Lower leg skin (tissue), 4 donors: Measurements from ENCODE around the gene PLB1. TPM values are rescaled to one million over a fixed set of nuclear protein-coding genes. Genes with fewer than 3 reads are reported as not detected.

ENCODE experiments used
- DNase-seq, 2 donors: peaks; one replicate each; pipeline ENCODE4 v3.0.0-alpha.2; 2019; ENCODE audit warnings: low spot score in 2 of 2
- H3K4me3 ChIP-seq: fragments of 200-600 bp; sonication (generic); 2 replicates; pipeline ENCODE4 v1.5.1; 2017; ENCODE audit warnings: mild to moderate bottlenecking, low read depth; ENCODE audit not compliant: poor library complexity, severe bottlenecking
- POLR2A ChIP-seq, 2 donors: fragments of 450-650 bp; IDR thresholded peaks; one replicate each; pipeline ENCODE4 v1.6.1; 2016 to 2017; ENCODE audit warnings: antibody characterized with exemption in 2 of 2, mild to moderate bottlenecking in 1 of 2, moderate library complexity in 1 of 2
- WGBS, 2 donors: methylation state at CpG; one replicate each; pipeline ENCODE4 v1.1.5; 2018; 5-methylcytosine and 5-hydroxymethylcytosine counted together
- intact Hi-C: fragments of 100-400 bp; cut with DNase I; formaldehyde crosslinking; loops from one replicate; pipeline ENCODE4 v1.15.0; 2023; ENCODE audit warnings: low total_unique reads
- total RNA-seq, 4 donors: library from RNA; depleted of rRNA; stranded (reverse); fragments of >200 nt; gene quantifications; one replicate each; pipeline ENCODE4 v1.1.0, GENCODE V29; 2016
- TF ChIP-seq, protein P1 (sequence below), 3 donors: fragments of 450-650 bp; IDR thresholded peaks; one replicate each; pipeline ENCODE4 v1.5.1; 2016; ENCODE audit warnings: antibody characterized with exemption in 3 of 3, mild to moderate bottlenecking in 3 of 3, moderate library complexity in 2 of 3

PLB1 gene
- total RNA-seq, 4 donors from 2014 or later = 3.4 to 10.3 (median 8.9) TPM

DNA sequence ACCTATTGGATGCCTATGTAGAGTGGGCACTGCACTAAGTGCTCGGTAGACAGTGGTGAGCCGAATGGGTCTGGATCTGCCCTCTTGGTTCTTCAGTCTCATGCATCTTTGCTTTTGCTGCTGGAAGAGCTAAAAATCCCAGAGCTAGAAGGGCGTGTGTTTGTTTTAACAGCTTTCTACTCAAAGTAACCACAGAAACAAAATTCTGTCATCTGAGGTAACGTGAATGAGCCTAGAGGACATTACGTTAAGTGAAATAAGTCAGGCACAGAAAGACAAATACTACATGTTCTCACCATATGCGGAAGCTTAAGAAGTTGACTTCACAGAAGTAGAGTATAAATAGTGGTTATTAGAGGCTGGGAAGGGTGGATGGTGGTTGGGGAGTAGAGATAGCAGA, 119.8 kb downstream of the PLB1 start:
- H3K4me3 ChIP-seq = no peak overlapping the region
- no peak for DNase-seq
- no peak for TF ChIP-seq POLR2A (IDR thresholded peaks at IDR 0.05)
- TF ChIP-seq, protein P1, sequence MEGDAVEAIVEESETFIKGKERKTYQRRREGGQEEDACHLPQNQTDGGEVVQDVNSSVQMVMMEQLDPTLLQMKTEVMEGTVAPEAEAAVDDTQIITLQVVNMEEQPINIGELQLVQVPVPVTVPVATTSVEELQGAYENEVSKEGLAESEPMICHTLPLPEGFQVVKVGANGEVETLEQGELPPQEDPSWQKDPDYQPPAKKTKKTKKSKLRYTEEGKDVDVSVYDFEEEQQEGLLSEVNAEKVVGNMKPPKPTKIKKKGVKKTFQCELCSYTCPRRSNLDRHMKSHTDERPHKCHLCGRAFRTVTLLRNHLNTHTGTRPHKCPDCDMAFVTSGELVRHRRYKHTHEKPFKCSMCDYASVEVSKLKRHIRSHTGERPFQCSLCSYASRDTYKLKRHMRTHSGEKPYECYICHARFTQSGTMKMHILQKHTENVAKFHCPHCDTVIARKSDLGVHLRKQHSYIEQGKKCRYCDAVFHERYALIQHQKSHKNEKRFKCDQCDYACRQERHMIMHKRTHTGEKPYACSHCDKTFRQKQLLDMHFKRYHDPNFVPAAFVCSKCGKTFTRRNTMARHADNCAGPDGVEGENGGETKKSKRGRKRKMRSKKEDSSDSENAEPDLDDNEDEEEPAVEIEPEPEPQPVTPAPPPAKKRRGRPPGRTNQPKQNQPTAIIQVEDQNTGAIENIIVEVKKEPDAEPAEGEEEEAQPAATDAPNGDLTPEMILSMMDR (IDR thresholded peaks at IDR 0.05) = no peak
- WGBS, 2 donors = 76 to 84% methylated on average over 6 of the region's 6 CpGs
- intact Hi-C loops = no loop called here

DNA sequence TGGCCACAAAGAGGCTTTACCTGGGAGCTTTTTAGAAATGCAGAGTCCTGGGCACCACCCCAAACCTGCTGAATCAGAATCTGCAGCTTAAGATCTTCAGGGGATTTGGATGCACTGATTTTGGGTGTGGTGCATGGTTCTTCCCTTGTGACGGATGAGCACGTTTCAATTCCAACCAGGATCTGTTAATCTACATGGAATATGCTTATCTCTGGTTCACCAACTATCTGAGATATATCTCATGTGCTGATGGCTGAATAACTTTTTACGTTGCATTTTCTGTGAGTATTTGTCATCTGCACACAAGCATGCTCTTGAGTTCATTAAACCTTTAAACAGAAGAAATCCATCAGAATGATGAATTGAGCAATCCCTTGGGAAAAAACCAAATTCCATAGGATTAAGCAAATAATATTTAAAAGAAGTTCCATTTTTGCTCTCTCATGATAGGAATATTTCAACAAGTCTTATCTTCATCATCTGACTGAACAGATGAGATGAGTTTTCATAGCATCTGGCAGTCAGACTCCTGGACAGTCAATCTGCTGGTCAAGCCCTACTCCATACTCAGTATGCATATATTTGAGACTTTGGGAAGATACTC, 120.6 kb downstream of the PLB1 start:
- WGBS, 2 donors = 35 to 46% methylated on average over 3 of the region's 3 CpGs
- DNase-seq = no peak
- intact Hi-C loops = no loop called here
- H3K4me3 ChIP-seq = no peak overlapping the region
- TF ChIP-seq, protein P1 (IDR thresholded peaks at IDR 0.05) = no peak
- no peak for TF ChIP-seq POLR2A (IDR thresholded peaks at IDR 0.05)

DNA sequence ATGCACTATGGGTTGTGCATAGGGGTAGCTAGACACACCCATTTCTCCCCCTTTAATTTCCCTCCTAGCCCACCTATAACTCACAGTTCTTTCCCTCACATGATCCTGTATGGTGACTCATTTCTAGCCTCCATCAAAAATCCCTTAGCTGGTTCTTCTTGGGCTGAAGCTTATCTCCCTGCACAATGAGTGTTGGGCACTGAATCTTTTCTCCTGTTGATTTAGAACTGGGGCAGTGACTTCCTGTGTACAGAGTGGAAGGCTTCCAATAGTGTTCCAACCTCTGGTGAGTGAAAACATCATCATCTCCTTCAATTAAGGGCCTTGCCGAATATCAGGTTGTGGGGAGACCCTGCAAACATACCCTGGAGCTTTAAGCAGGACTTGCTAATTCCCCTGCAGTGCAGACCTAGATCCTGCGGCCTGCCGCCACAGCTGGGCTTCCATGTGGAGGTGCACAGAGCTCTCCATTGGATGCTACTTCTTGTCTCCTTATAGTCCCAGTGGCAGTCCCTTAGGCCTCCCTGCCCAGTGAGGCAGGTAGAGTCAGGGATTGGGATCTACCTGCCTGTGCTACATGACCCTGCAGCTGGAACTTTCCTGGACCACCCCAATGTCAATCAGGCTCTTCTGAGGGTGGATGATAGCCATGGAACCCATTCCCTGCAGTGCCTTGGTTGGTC, 121.8 kb downstream of the PLB1 start:
- intact Hi-C loops = no loop called here
- TF ChIP-seq POLR2A (IDR thresholded peaks at IDR 0.05) = no peak
- TF ChIP-seq, protein P1 (IDR thresholded peaks at IDR 0.05) = no peak
- no peak for DNase-seq
- no peak overlapping the region for H3K4me3 ChIP-seq
- 87% methylated on average over 3 of the region's 3 CpGs for WGBS, 2 donors

DNA sequence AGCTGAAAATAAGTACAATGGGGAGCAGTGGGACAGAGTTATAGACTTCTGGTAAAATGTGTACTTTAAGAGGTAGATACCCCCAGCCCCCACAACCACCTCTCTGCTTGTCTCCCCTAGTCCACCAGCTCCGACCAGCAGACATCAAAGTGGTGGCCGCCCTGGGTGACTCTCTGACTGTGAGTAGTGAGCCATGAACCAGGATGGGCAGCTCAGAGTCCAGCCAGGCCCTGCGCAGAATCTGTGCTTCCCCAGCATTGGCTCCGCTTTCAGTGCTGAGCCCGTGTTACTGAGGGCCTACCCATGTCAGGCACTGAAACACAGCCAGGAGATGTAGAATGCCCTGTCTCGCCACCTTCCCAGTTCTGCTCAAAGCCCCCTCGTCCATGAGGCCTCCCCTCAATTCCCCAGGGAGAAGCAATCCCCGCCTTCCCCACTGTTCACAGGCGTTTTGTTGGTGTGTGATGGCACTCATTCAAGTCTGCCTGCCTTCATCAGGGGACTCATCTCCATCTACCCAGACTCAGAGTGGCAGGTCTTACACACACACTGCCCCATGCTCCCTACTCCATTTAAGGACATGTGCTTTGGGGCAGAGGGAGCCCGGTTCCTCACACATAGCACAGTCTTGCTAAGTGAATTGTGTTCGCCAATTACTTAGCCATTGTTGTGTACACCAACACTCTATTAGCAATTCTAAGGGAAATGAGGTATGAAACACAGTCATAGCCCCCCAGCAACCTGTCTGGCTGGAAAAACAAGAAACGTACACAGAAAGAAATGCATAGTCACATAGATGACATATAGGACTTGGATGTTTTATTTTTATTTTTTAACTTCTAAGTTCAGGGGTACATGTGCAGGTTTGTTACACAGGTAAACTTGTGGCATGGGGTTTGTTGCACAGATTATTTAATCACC, 122.6 kb downstream of the PLB1 start:
- TF ChIP-seq POLR2A (IDR thresholded peaks at IDR 0.05) = no peak
- TF ChIP-seq, protein P1 (IDR thresholded peaks at IDR 0.05) = no peak
- DNase-seq = no peak
- intact Hi-C loops = no loop called here
- no peak overlapping the region for H3K4me3 ChIP-seq
- WGBS, 2 donors = 86 to 88% methylated on average over 12 of the region's 12 CpGs

DNA sequence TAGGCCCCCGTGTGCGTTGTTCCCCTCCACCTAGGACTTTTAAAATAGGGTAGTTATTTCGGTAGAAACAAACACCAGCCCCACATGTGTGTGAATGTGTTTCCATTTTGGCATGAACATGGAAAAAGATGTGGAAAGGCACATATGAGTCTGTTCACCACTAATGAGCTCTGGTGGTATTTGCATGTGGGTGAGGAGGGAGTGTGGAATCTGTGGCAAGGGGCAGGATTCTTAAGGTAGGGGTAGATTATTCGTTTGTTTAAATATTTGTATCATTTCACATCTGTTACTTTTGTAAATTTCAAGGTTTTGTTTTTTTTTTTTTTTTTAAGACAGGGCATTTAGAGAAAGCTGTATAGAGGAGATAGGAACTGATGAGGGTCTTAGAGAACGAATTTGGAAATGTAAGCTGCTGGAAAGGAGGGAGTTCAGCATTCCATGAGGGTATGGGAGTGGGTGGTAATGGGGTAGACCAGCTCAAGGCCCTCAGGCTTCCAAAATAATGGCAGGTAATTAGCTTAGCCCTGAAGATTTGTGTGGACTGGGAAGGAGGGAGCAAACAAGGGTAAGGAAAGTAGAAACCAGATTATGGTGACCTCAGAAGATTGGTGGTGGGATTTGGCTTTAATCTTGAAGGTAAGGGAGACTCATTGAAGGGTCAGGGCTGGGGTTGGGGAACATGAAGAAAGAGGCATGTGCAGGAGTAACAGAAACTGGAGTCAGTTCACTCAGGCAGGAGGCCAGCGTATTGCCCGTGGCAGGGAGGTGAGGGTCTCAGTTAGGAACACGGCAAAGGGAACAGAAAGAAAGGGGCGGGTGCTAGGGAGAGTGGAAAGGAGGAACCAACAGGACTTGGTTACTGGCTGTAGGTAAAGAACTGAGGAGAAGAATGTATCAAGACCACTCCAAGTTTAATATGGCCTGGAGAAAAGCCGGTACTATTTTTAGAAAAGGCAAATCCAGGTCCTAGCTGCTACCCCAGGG, 123.6 kb downstream of the PLB1 start:
- TF ChIP-seq, protein P1 (IDR thresholded peaks at IDR 0.05) = no peak
- no peak for TF ChIP-seq POLR2A (IDR thresholded peaks at IDR 0.05)
- intact Hi-C loops = no loop called here
- WGBS, 2 donors = 77% methylated on average over 10 of the region's 10 CpGs
- no peak for DNase-seq
- H3K4me3 ChIP-seq = no peak overlapping the region
